ENCODE measurements around the gene PIGQ.
A peak's percentile ranks its signal among the peaks of the same experiment; 100 is the strongest.

Gene PIGQ

GRCh38 chr16:534135-534534 is 35.6 kb upstream of the PIGQ start:
- no peak for DNase-seq (ENCODE audit: low spot score)

GRCh38 chr16:534856-535445 is 34.8 kb upstream of the PIGQ start:
- DNase-seq (ENCODE audit: low spot score), result no peak

- no peak for DNase-seq (ENCODE audit: low spot score)
These were observed 34.0 kb upstream of the PIGQ start for GRCh38 chr16:535446-536405.

- no peak for DNase-seq (ENCODE audit: low spot score)
These were observed 33.0 kb upstream of the PIGQ start for GRCh38 chr16:536746-537145.

GRCh38 chr16:537415-538335 is 32.1 kb upstream of the PIGQ start:
- no peak for DNase-seq (ENCODE audit: low spot score)

DNA sequence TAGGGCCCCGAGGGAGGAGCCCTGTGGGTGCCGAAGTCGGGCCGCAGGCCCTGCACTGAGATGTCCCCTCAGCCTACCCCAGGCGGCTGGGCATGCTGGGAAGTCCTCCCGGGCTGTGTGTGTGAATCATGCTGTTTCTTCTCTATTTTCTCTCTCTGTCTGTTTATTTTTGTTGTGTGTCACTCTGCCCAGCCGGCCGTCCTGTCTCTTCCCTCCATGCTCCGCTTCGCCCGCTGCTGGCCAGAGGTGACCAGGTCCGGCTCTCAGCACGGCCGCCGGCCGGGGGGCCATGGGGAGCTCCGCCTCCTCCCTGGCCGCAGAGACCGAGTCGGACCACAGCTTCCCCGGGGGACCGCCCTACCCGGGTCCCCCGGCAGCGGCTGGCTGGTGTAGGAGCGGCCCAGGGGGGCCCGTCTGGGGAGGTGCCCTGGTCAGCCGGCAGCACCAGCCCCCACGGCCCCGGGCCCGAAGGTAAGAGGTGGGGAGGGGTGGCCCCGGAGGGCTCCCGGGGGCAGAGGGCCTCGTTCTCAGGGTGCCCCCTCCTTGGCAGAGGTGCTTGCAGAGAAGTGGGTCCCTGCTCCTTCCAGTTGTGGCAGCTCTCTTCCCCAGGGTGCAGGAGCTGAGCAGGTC is 29.8 kb upstream of the PIGQ start:
- no peak for DNase-seq (ENCODE audit: low spot score)

- DNase-seq (ENCODE audit: low spot score), result no peak
These were observed 29.0 kb upstream of the PIGQ start for GRCh38 chr16:540645-541340.

GRCh38 chr16:543301-544164 is 26.2 kb upstream of the PIGQ start:
- DNase-seq (ENCODE audit: low spot score), result no peak

- no peak for DNase-seq (ENCODE audit: low spot score)
These were observed 25.3 kb upstream of the PIGQ start for GRCh38 chr16:544517-544916.

GRCh38 chr16:546909-547770 is 22.6 kb upstream of the PIGQ start:
- DNase-seq (ENCODE audit: low spot score), result peak; percentile 79

GRCh38 chr16:548586-548985 is 21.2 kb upstream of the PIGQ start:
- no peak for DNase-seq (ENCODE audit: low spot score)

DNA sequence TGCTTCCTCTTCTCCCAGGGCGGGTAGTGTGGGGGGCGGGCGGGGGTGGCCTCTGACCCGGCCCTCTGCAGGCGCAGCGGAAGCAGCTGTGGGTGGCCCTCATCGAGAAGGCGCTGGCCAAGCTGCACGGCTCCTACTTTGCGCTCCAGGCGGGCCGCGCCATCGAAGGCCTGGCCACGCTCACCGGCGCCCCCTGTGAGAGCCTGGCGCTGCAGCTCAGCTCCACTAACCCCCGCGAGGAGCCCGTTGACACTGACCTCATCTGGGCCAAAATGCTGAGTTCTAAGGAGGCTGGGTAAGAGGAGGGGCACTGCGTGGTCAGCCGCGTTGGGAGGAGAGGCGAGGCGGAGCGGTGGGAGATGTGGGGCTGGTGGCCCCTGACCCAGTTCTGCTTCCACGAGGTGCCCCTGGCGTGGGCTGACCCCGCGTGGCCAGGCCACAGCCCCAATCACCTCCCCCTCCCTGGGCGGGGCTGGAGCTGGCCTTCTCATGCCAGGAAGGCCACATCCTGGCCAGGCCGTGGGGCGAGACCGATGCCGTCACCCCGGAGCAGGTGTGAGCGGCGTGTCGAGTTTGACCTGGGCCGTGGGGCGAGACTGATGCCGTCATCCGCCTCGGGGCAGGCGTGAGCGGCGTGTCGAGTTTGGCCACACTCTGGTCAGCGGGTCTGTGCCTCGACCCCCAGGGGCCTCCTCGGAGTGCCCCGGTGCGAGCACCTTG is 20.1 kb upstream of the PIGQ start:
- no peak for DNase-seq (ENCODE audit: low spot score)

- no peak for DNase-seq (ENCODE audit: low spot score)
These were observed 18.6 kb upstream of the PIGQ start for GRCh38 chr16:551210-551609.

- no peak for DNase-seq (ENCODE audit: low spot score)
These were observed 17.6 kb upstream of the PIGQ start for GRCh38 chr16:552171-552570.

DNA sequence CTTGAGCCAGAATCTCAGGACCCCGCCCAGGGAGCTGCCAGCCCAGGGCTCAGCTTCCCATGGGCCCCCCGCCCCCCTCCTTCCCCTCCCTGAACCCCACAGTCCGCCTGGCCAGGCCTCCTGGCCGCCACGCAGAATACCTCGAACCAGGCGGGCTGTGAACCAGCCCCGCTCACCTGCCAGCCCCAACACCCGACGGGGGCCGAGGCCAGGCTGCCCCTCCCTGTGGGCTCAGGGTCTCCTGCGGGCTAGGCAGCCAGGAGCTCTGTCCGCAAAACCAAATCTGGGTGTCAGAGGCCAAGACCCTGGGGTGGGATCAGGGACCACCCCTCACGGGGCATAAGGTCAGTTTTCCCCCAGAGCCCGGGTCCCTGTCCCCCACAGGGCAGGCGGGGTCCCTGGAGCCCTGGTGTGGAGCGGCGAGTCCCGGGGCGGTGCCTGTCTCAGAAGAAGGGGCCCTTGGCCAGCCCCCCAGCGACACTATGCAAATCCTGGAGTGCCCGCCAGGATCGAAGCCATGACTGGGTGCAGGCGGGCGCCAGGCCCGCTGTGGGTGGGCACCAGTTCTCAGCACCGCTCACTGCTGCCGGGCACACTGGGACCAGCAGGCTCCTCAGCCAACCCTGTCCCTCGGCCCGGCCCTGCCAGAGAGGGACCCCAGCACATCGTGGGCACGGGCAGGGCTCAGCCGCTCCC is 16.0 kb upstream of the PIGQ start:
- DNase-seq (ENCODE audit: low spot score), result no peak

DNA sequence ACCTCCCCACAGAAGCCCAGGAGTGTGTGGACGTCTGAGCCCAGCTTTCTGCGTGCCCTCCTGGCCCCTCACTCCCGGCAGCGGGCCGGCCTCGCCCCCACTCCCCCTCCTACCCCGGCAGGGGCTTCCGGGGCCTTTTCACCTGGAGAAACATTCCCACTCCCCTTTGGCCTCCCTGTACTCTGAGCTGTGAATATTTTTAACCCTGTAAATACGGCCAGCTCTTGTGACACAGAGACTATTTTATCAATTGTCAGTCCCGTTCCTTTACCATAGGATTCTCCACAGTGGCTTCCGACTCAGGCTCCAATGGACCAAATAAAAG is 15.5 kb upstream of the PIGQ start:
- DNase-seq (ENCODE audit: low spot score), result no peak

- DNase-seq (ENCODE audit: low spot score), result no peak
These were observed 15.0 kb upstream of the PIGQ start for GRCh38 chr16:554640-555365.

All from ecto neural progenitor cell (in vitro differentiated cells).